ENCODE measurements around the gene HMGCL.
"Not testable (repeated sequence)": the region's sequence is repeated elsewhere in the genome, so short reads cannot be mapped to it uniquely, and the experiment has no call there.

The HMGCL gene

GRCh38 chr1:23851406-23851805, 26.2 kb upstream of the HMGCL start:
- not testable (repeated sequence) for DNase-seq; H2BK5ac ChIP-seq (ENCODE audit: low read length); H4K8ac ChIP-seq (ENCODE audit: low read depth, low read length); H3K27ac ChIP-seq (ENCODE audit: low read depth, low read length); H3K4ac ChIP-seq (ENCODE audit: low read depth, low read length); H3K56ac ChIP-seq (ENCODE audit: low read length); H4K5ac ChIP-seq (ENCODE audit: low read length); H3K4me1 ChIP-seq (ENCODE audit: control insufficient read depth, low read depth, low read length); H2BK120ac ChIP-seq (ENCODE audit: low read depth, low read length); H3K4me2 ChIP-seq (ENCODE audit: low read length); H3K18ac ChIP-seq (ENCODE audit: low read length); H3K23ac ChIP-seq (ENCODE audit: low read length); H3K9ac ChIP-seq (ENCODE audit: low read length); H2AK5ac ChIP-seq (ENCODE audit: low read length); H3K4me3 ChIP-seq (ENCODE audit: low read length); H3K79me2 ChIP-seq (ENCODE audit: control insufficient read depth, insufficient read depth, low read length); H3K79me1 ChIP-seq (ENCODE audit: low read length); H3K27me3 ChIP-seq (ENCODE audit: insufficient read depth, low read length, poor library complexity); H3K36me3 ChIP-seq (ENCODE audit: control insufficient read depth, insufficient read depth, low read length); H2BK15ac ChIP-seq (replicated peaks; ENCODE audit: low read depth)

GRCh38 chr1:23848673-23849616, 23.7 kb upstream of the HMGCL start:
- WGBS (ENCODE audit: extremely low coverage, insufficient coverage, low lambda C conversion rate): no CpG with 5 or more reads among the region's 12 CpGs

DNA sequence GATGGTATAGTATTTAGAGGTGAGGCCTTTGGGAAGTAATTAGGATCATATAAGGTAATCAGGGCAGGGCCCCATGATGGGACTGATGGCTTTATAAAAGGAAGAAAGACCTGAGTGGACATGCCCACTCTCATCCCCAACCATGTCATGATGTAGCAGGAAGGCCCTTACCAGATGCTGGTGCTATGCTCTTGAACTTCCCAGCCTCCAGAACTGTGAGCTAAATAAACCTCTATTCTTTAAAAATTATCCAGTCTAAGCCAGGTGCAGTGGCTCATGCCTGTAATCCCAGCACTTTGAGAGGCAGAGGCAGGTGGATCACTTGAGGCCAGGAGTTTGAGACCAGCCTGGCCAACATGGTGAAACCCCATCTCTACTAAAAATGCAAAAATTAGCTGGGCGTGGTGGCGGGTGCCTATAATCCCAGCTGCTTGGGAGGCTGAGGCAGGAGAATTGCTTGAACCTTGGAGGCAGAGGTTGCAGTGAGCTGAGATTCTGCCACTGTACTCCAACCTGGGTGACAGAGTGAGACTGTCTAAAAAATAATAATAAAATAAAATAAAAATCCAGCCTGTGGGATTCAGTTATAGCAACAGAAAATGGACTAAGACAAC, 22.4 kb upstream of the HMGCL start:
- not testable (repeated sequence) for H2BK15ac ChIP-seq (replicated peaks; ENCODE audit: low read depth); H3K23ac ChIP-seq (ENCODE audit: low read length); H4K5ac ChIP-seq (ENCODE audit: low read length); H3K4me2 ChIP-seq (ENCODE audit: low read length); DNase-seq; H3K4ac ChIP-seq (ENCODE audit: low read depth, low read length); H2AK5ac ChIP-seq (ENCODE audit: low read length); H3K36me3 ChIP-seq (ENCODE audit: control insufficient read depth, insufficient read depth, low read length); H3K4me1 ChIP-seq (ENCODE audit: control insufficient read depth, low read depth, low read length); H3K79me2 ChIP-seq (ENCODE audit: control insufficient read depth, insufficient read depth, low read length); H3K9ac ChIP-seq (ENCODE audit: low read length); H2BK120ac ChIP-seq (ENCODE audit: low read depth, low read length); H2BK5ac ChIP-seq (ENCODE audit: low read length); H4K8ac ChIP-seq (ENCODE audit: low read depth, low read length); H3K4me3 ChIP-seq (ENCODE audit: low read length); H3K27me3 ChIP-seq (ENCODE audit: insufficient read depth, low read length, poor library complexity); H3K56ac ChIP-seq (ENCODE audit: low read length); H3K18ac ChIP-seq (ENCODE audit: low read length); H3K27ac ChIP-seq (ENCODE audit: low read depth, low read length); H3K79me1 ChIP-seq (ENCODE audit: low read length)
- no CpG with 5 or more reads among the region's 2 CpGs for WGBS (ENCODE audit: extremely low coverage, insufficient coverage, low lambda C conversion rate)

More at GRCh38 chr1:23848673-23849616, 23.7 kb upstream of the HMGCL start:
- no peak for DNase-seq
- Histone ChIP-seq H3K23ac (ENCODE audit: low read length) (no peak overlapping the region), H3K4me2 (ENCODE audit: low read length) (no peak overlapping the region), H3K4me3 (ENCODE audit: low read length) (no peak overlapping the region), H3K27ac (ENCODE audit: low read depth, low read length) (no peak overlapping the region), H3K4ac (ENCODE audit: low read depth, low read length) (no peak overlapping the region), H3K79me2 (ENCODE audit: control insufficient read depth, insufficient read depth, low read length) (no peaks in the 10 kb centered on the region), H3K56ac (ENCODE audit: low read length) (no peak overlapping the region), H3K4me1 (ENCODE audit: control insufficient read depth, low read depth, low read length) (no peaks in the 10 kb centered on the region), H3K79me1 (ENCODE audit: low read length) (no peaks in the 10 kb centered on the region), H3K9ac (ENCODE audit: low read length) (no peak overlapping the region), H2AK5ac (ENCODE audit: low read length) (no peak overlapping the region), H4K5ac (ENCODE audit: low read length) (no peak overlapping the region), H4K8ac (ENCODE audit: low read depth, low read length) (no peak overlapping the region), H2BK120ac (ENCODE audit: low read depth, low read length) (no peak overlapping the region), H3K18ac (ENCODE audit: low read length) (no peak overlapping the region), H2BK15ac (replicated peaks; ENCODE audit: low read depth) (no peak overlapping the region), H2BK5ac (ENCODE audit: low read length) (no peak overlapping the region), H3K36me3 (ENCODE audit: control insufficient read depth, insufficient read depth, low read length) (no peaks in the 10 kb centered on the region), H3K27me3 (ENCODE audit: insufficient read depth, low read length, poor library complexity) (no peaks in the 10 kb centered on the region)

DNA sequence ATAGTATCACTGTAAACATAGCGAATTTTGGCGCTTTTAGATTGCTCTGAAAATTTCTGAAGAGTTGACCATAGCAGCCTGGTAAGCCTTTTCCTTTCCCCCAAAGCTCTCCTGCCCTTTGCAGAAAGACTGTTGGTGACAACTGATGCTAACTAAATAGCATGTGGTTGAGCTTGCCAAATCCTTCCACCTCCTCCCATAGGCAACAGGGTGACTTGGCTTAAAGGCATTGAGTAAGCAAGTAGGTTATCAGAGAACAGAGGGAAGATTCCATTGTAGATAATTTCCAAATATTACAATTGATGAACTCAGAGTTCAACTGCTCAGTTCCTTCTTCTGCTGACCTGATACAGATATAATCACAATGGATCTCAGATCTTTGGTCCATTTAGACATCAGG, 19.9 kb upstream of the HMGCL start:
- Histone ChIP-seq H3K27me3 (ENCODE audit: insufficient read depth, low read length, poor library complexity) (no peaks in the 10 kb centered on the region), H3K18ac (ENCODE audit: low read length) (no peak overlapping the region), H3K4me2 (ENCODE audit: low read length) (no peak overlapping the region), H3K4ac (ENCODE audit: low read depth, low read length) (no peak overlapping the region), H3K23ac (ENCODE audit: low read length) (no peak overlapping the region), H3K4me3 (ENCODE audit: low read length) (no peak overlapping the region), H2AK5ac (ENCODE audit: low read length) (no peak overlapping the region), H3K79me2 (ENCODE audit: control insufficient read depth, insufficient read depth, low read length) (no peaks in the 10 kb centered on the region), H3K27ac (ENCODE audit: low read depth, low read length) (no peak overlapping the region), H3K4me1 (ENCODE audit: control insufficient read depth, low read depth, low read length) (no peaks in the 10 kb centered on the region), H2BK120ac (ENCODE audit: low read depth, low read length) (no peak overlapping the region), H3K79me1 (ENCODE audit: low read length) (no peaks in the 10 kb centered on the region), H4K8ac (ENCODE audit: low read depth, low read length) (no peak overlapping the region), H3K56ac (ENCODE audit: low read length) (no peak overlapping the region), H3K9ac (ENCODE audit: low read length) (no peak overlapping the region), H4K5ac (ENCODE audit: low read length) (no peak overlapping the region), H2BK15ac (replicated peaks; ENCODE audit: low read depth) (no peak overlapping the region), H2BK5ac (ENCODE audit: low read length) (no peak overlapping the region), H3K36me3 (ENCODE audit: control insufficient read depth, insufficient read depth, low read length) (no peaks in the 10 kb centered on the region)
- WGBS (ENCODE audit: extremely low coverage, insufficient coverage, low lambda C conversion rate): no CpG with 5 or more reads among the region's 2 CpGs
- DNase-seq: no peak

GRCh38 chr1:23843644-23844043, 18.4 kb upstream of the HMGCL start:
- H3K56ac ChIP-seq (ENCODE audit: low read length): no peak overlapping the region
- H3K4me3 ChIP-seq (ENCODE audit: low read length): no peak overlapping the region
- no CpG with 5 or more reads among the region's 5 CpGs for WGBS (ENCODE audit: extremely low coverage, insufficient coverage, low lambda C conversion rate)
- H4K5ac ChIP-seq (ENCODE audit: low read length): no peak overlapping the region
- no peak overlapping the region for H3K18ac ChIP-seq (ENCODE audit: low read length)
- no peak overlapping the region for H2AK5ac ChIP-seq (ENCODE audit: low read length)
- H2BK15ac ChIP-seq (replicated peaks; ENCODE audit: low read depth): no peak overlapping the region
- no peak overlapping the region for H4K8ac ChIP-seq (ENCODE audit: low read depth, low read length)
- no peak overlapping the region for H2BK120ac ChIP-seq (ENCODE audit: low read depth, low read length)
- no peaks in the 10 kb centered on the region for H3K79me2 ChIP-seq (ENCODE audit: control insufficient read depth, insufficient read depth, low read length)
- no peaks in the 10 kb centered on the region for H3K79me1 ChIP-seq (ENCODE audit: low read length)
- no peak overlapping the region for H3K4ac ChIP-seq (ENCODE audit: low read depth, low read length)
- no peak overlapping the region for H3K27ac ChIP-seq (ENCODE audit: low read depth, low read length)
- no peaks in the 10 kb centered on the region for H3K36me3 ChIP-seq (ENCODE audit: control insufficient read depth, insufficient read depth, low read length)
- no peak overlapping the region for H3K23ac ChIP-seq (ENCODE audit: low read length)
- H3K4me2 ChIP-seq (ENCODE audit: low read length): no peak overlapping the region
- no peaks in the 10 kb centered on the region for H3K4me1 ChIP-seq (ENCODE audit: control insufficient read depth, low read depth, low read length)
- no peak overlapping the region for H3K9ac ChIP-seq (ENCODE audit: low read length)
- H2BK5ac ChIP-seq (ENCODE audit: low read length): no peak overlapping the region
- no peak for DNase-seq
- H3K27me3 ChIP-seq (ENCODE audit: insufficient read depth, low read length, poor library complexity): no peaks in the 10 kb centered on the region
